Stomach smooth muscle (tissue), 2 donors: ENCODE results near the gene TARBP1.

Experiments
- H3K27ac ChIP-seq: one replicate; pipeline ENCODE4 v1.7.0; 2013; ENCODE audit warnings: mild to moderate bottlenecking, low read length, inconsistent platforms
- H3K27me3 ChIP-seq, 2 donors: one replicate each; pipeline ENCODE4 v1.7.0; 2013; ENCODE audit warnings: low read length in 2 of 2; ENCODE audit not compliant: insufficient read depth in 2 of 2, control insufficient read depth in 1 of 2
- H3K36me3 ChIP-seq, 2 donors: one replicate each; pipeline ENCODE4 v1.7.0; 2013; ENCODE audit warnings: low read length in 2 of 2; ENCODE audit not compliant: control insufficient read depth in 2 of 2, insufficient read depth in 2 of 2
- H3K4me1 ChIP-seq: one replicate; pipeline ENCODE4 v1.7.0; 2013; ENCODE audit warnings: low read length; ENCODE audit not compliant: control insufficient read depth, insufficient read depth
- H3K4me3 ChIP-seq, 2 donors: one replicate each; pipeline ENCODE4 v1.7.0; 2013; ENCODE audit warnings: low read length in 2 of 2
- H3K9ac ChIP-seq, 2 donors: one replicate each; pipeline ENCODE4 v1.7.0; 2013; ENCODE audit warnings: low read length in 2 of 2, mild to moderate bottlenecking in 1 of 2
- H3K9me3 ChIP-seq, 2 donors: one replicate each; pipeline ENCODE4 v1.7.0; 2013; ENCODE audit warnings: low read length in 2 of 2; ENCODE audit not compliant: control insufficient read depth in 2 of 2
- donor health status: healthy.
- donor health status: Pancreatic carcinoma.

Gene TARBP1

GRCh38 chr1:234345237-234345636, 133.7 kb downstream of the TARBP1 start:
- no peaks in the 10 kb centered on the region for H3K36me3 ChIP-seq
- H3K4me1 ChIP-seq: no peaks in the 10 kb centered on the region
- no peak overlapping the region for H3K9ac ChIP-seq
- H3K9me3 ChIP-seq: no peaks in the 10 kb centered on the region
- no peak overlapping the region for H3K4me3 ChIP-seq
- no peak overlapping the region for H3K27ac ChIP-seq
- no peaks in the 10 kb centered on the region for H3K27me3 ChIP-seq

- H3K4me1 ChIP-seq: no peaks in the 10 kb centered on the region
- no peak overlapping the region for H3K27ac ChIP-seq
- H3K27me3 ChIP-seq: no peaks in the 10 kb centered on the region
- H3K4me3 ChIP-seq: no peak overlapping the region
- no peak overlapping the region for H3K9ac ChIP-seq
- no peaks in the 10 kb centered on the region for H3K36me3 ChIP-seq
- peaks cover 0 to 6% of the 10 kb centered on the region in 2 donors for H3K9me3 ChIP-seq
These were observed 136.2 kb downstream of the TARBP1 start for GRCh38 chr1:234342774-234343173.
